Breast epithelium (tissue), 3 donors: Measurements from ENCODE around the gene KRT27.

Source experiments
- POLR2A ChIP-seq: fragments of 450-650 bp; IDR thresholded peaks from one replicate; pipeline ENCODE4 v1.6.1; 2016; ENCODE audit warnings: antibody characterized with exemption, mild to moderate bottlenecking, moderate library complexity
- POLR2AphosphoS5 ChIP-seq, 3 donors: sonication (generic); formaldehyde crosslinking; IDR thresholded peaks; one replicate each; pipeline ENCODE4 v1.6.1; 2017; ENCODE audit warnings: antibody characterized with exemption in 3 of 3
- TF ChIP-seq, protein P1 (sequence below), 3 donors: fragments of 450-650 bp; IDR thresholded peaks; one replicate each; pipeline ENCODE4 v1.5.1; 2016 to 2017; ENCODE audit warnings: antibody characterized with exemption in 3 of 3, mild to moderate bottlenecking in 3 of 3, moderate library complexity in 3 of 3

DNA sequence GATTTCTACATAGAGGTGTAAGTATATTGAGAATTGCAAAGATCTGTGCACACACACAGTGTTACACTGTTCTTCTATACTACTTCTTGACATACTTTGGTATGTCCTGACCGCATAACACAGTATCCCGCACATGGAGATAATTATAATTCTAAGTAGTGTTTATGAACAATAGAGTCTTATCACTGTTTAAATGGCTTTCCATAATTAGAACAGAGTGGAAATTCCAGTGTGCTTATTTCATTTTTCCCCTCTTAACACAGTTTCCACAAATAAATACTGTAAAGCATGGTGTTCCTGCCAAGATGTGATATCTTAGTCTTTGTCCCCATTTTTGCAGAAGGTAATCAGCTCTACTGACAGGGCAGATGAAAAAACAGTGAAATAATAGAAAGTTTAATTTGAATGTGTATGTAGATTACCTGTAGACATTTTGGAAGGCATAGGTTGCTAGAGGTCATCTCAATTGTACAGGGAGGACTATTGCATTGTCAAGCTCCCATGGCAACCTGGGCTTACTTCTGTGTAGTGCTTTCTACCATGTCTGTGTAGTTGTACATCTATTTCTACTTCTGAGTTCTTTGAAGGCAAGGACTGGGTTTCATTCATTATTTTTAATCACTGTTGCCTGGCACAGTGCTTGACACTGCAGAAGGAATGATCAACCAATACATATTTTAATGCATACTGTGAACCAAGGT lies 27.5 kb upstream of the KRT27 start:
- TF ChIP-seq, protein P1, sequence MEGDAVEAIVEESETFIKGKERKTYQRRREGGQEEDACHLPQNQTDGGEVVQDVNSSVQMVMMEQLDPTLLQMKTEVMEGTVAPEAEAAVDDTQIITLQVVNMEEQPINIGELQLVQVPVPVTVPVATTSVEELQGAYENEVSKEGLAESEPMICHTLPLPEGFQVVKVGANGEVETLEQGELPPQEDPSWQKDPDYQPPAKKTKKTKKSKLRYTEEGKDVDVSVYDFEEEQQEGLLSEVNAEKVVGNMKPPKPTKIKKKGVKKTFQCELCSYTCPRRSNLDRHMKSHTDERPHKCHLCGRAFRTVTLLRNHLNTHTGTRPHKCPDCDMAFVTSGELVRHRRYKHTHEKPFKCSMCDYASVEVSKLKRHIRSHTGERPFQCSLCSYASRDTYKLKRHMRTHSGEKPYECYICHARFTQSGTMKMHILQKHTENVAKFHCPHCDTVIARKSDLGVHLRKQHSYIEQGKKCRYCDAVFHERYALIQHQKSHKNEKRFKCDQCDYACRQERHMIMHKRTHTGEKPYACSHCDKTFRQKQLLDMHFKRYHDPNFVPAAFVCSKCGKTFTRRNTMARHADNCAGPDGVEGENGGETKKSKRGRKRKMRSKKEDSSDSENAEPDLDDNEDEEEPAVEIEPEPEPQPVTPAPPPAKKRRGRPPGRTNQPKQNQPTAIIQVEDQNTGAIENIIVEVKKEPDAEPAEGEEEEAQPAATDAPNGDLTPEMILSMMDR (IDR thresholded peaks at IDR 0.05) = no peak
- no peak for TF ChIP-seq POLR2A
- no peak for TF ChIP-seq POLR2AphosphoS5 (IDR thresholded peaks at IDR 0.05)
